ENCODE measurements around the gene DFFB. TPM values are rescaled to one million over a fixed set of nuclear protein-coding genes. Genes with fewer than 3 reads are reported as not detected.

DFFB gene
- total and polyA plus RNA-seq, 2 of the 4 experiments (the other 2 are of a cell fraction) = 6.5 to 7.3 TPM

DNA sequence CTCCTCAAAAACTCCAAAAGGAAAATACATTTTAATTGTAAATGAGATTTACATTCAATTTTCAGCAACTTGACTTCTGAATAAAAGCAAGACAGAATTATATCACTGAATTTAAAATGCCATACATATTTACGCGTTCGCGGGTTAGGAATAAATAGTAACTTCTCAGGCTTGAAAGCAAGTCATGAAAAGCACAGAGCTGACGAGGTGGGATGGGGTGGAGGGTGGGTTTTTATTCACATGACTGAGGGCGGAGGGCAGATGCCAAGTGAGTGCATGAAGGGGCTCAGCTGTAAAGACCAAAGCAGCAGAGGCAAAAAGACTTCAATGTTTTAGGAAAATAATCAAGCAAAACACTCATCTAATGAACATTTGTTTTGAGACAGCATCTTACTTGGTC is 6.0 kb upstream of the DFFB start:
- Histone ChIP-seq H2BK120ac (ENCODE audit: low read depth, low read length) (no peak overlapping the region), H3K9me3 (ENCODE audit: control insufficient read depth, insufficient read depth, low read length) (no peaks in the 10 kb centered on the region), H3K23ac (ENCODE audit: low read depth, low read length) (no peak overlapping the region), H2AK9ac (replicated peaks; ENCODE audit: low read depth, low read length, poor library complexity) (no peak overlapping the region), H4K91ac (ENCODE audit: insufficient read depth, low read depth, low read length) (no peak overlapping the region), H3K36me3 (ENCODE audit: control insufficient read depth, insufficient read depth, low read length) (peaks cover 24% of the 10 kb centered on the region), H2AK5ac (ENCODE audit: low read depth, low read length) (no peak overlapping the region), H2BK5ac (ENCODE audit: low read depth, low read length, poor library complexity, severe bottlenecking) (no peak overlapping the region), H3K56ac (ENCODE audit: extremely low read depth, insufficient read depth, low read length) (no peak overlapping the region), H4K20me1 (ENCODE audit: insufficient read depth, low read length) (peaks cover 3% of the 10 kb centered on the region; the same call in 1 of the 2 replicates), H3K27ac (ENCODE audit: insufficient read depth, low read length) (no peak overlapping the region), H3K79me1 (ENCODE audit: low read depth in 1 of 2, low read length in 2 of 2) (peaks cover 19 to 20% of the 10 kb centered on the region in 2 experiments), H2AFZ (replicated peaks; ENCODE audit: low read length, poor library complexity) (no peak overlapping the region), H3K18ac (ENCODE audit: low read depth, low read length) (no peak overlapping the region), H3K4me3 (ENCODE audit: insufficient read depth, low read depth, low read length) (no peak overlapping the region), H3K14ac (replicated peaks; ENCODE audit: low read depth, low read length) (no peak overlapping the region), H3K9ac (ENCODE audit: low read depth, low read length) (no peak overlapping the region), H4K8ac (ENCODE audit: low read depth in 2 of 2, low read length in 2 of 2) (no peak overlapping the region), H3K9me1 (ENCODE audit: insufficient read depth, low read length) (peaks cover 2% of the 10 kb centered on the region; the same call in 1 of the 2 replicates), H2BK15ac (ENCODE audit: low read depth, low read length) (no peak overlapping the region), H3K4ac (ENCODE audit: low read depth, low read length) (no peak overlapping the region), H4K5ac (ENCODE audit: low read depth, low read length) (no peak overlapping the region), H3K4me1 (ENCODE audit: control insufficient read depth, insufficient read depth, low read length) (peaks cover 2% of the 10 kb centered on the region; the same call in 1 of the 2 replicates), H3K27me3 (ENCODE audit: control insufficient read depth, insufficient read depth, low read length) (no peaks in the 10 kb centered on the region), H3K4me2 (ENCODE audit: low read depth, low read length) (no peak overlapping the region), H2BK20ac (ENCODE audit: low read depth, low read length) (no peak overlapping the region)
- WGBS, 2 experiments (ENCODE audit: extremely low coverage in 2 of 2, insufficient read length in 1 of 2) = no CpG with 5 or more reads among the region's 6 CpGs
- no TSS peak for BruUV-seq (replicated peaks)
- intact Hi-C loops (cut with micrococcal nuclease) = no loop called here
- ATAC-seq (ENCODE audit: low read depth) (no peak), DNase-seq (no peak)
- in situ Hi-C loops (cut with MboI; ENCODE audit: low sequenced_read_pairs) = no loop called here
- dilution Hi-C loops (cut with HindIII; ENCODE audit: low sequenced_read_pairs, unreplicated experiment) = no loop called here
- POLR2A ChIA-PET (ENCODE audit: unreplicated experiment) = no interaction called here
- no peak for TF ChIP-seq RCOR1 (IDR thresholded peaks at IDR 0.05; ENCODE audit: insufficient replicate concordance, low read length)
- TF ChIP-seq CEBPB (IDR thresholded peaks at IDR 0.05; ENCODE audit: low read depth, low read length) = no peak
- TF ChIP-seq BHLHE40 (IDR thresholded peaks at IDR 0.05; ENCODE audit: low read depth, low read length) = no peak
- no peak for TF ChIP-seq MAZ (IDR thresholded peaks at IDR 0.05; ENCODE audit: borderline replicate concordance, low read depth, low read length)
- TF ChIP-seq MXI1 (IDR thresholded peaks at IDR 0.05; ENCODE audit: borderline replicate concordance, low read depth, low read length) = no peak
- no peak for TF ChIP-seq MAFK (IDR thresholded peaks at IDR 0.05; ENCODE audit: low read depth, low read length)
- no peak for TF ChIP-seq RAD21 (IDR thresholded peaks at IDR 0.05; ENCODE audit: low read length)
- no peak for TF ChIP-seq FOS (IDR thresholded peaks at IDR 0.05; ENCODE audit: low read depth, low read length)
- TF ChIP-seq SMC3 (IDR thresholded peaks at IDR 0.05; ENCODE audit: low read depth, low read length) = no peak
- TF ChIP-seq, protein P1, sequence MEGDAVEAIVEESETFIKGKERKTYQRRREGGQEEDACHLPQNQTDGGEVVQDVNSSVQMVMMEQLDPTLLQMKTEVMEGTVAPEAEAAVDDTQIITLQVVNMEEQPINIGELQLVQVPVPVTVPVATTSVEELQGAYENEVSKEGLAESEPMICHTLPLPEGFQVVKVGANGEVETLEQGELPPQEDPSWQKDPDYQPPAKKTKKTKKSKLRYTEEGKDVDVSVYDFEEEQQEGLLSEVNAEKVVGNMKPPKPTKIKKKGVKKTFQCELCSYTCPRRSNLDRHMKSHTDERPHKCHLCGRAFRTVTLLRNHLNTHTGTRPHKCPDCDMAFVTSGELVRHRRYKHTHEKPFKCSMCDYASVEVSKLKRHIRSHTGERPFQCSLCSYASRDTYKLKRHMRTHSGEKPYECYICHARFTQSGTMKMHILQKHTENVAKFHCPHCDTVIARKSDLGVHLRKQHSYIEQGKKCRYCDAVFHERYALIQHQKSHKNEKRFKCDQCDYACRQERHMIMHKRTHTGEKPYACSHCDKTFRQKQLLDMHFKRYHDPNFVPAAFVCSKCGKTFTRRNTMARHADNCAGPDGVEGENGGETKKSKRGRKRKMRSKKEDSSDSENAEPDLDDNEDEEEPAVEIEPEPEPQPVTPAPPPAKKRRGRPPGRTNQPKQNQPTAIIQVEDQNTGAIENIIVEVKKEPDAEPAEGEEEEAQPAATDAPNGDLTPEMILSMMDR (conservative IDR thresholded peaks at IDR 0.05; ENCODE audit: low read depth, low read length) = no peak
- TF ChIP-seq, protein P2, sequence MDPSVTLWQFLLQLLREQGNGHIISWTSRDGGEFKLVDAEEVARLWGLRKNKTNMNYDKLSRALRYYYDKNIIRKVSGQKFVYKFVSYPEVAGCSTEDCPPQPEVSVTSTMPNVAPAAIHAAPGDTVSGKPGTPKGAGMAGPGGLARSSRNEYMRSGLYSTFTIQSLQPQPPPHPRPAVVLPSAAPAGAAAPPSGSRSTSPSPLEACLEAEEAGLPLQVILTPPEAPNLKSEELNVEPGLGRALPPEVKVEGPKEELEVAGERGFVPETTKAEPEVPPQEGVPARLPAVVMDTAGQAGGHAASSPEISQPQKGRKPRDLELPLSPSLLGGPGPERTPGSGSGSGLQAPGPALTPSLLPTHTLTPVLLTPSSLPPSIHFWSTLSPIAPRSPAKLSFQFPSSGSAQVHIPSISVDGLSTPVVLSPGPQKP (IDR thresholded peaks at IDR 0.05; ENCODE audit: borderline replicate concordance, low read depth, low read length) = no peak
- TF ChIP-seq RFX5 (IDR thresholded peaks at IDR 0.05; ENCODE audit: low read depth, low read length) = no peak
- TF ChIP-seq CHD1 (IDR thresholded peaks at IDR 0.05; ENCODE audit: low read depth, low read length) = no peak
- no peak for TF ChIP-seq NFE2L2 (IDR thresholded peaks at IDR 0.05; ENCODE audit: low read depth, low read length)
- TF ChIP-seq POLR2A (IDR thresholded peaks at IDR 0.05; ENCODE audit: low read depth, low read length) = no peak
- CTCF ChIA-PET = no interaction called here
